ENCODE data around the gene RNU1-2. TPM values are rescaled to one million over a fixed set of nuclear protein-coding genes. Genes with fewer than 3 reads are reported as not detected.
"Not testable (repeated sequence)": the region's sequence is repeated elsewhere in the genome, so short reads cannot be mapped to it uniquely, and the experiment has no call there.

Gene RNU1-2
- total and polyA plus RNA-seq, 2 experiments from 2014 or later: under 0.01 TPM; not detected in 1

GRCh38 chr1:16900751-16901150 lies 5.0 kb downstream of the RNU1-2 start:
- no peak for TF ChIP-seq EZH2 (IDR thresholded peaks at IDR 0.05; ENCODE audit: borderline replicate concordance)
- TF ChIP-seq CTCF (IDR thresholded peaks at IDR 0.05; ENCODE audit: poor library complexity): no peak
- no peak for TF ChIP-seq EZH2phosphoT487 (IDR thresholded peaks at IDR 0.05; ENCODE audit: low read depth, severe bottlenecking, unreplicated experiment)
- no peaks in the 10 kb centered on the region for H4K20me1 ChIP-seq (ENCODE audit: insufficient read depth, poor library complexity, severe bottlenecking)
- no peaks in the 10 kb centered on the region for H3K36me3 ChIP-seq (replicated peaks; ENCODE audit: insufficient read depth, low read depth)
- H3K4me2 ChIP-seq: no peak overlapping the region
- H2AFZ ChIP-seq: no peak overlapping the region
- no peak overlapping the region for H3K4me3 ChIP-seq
- no peaks in the 10 kb centered on the region for H3K27me3 ChIP-seq
- H3K9me3 ChIP-seq (ENCODE audit: low read depth): no peaks in the 10 kb centered on the region
- no peaks in the 10 kb centered on the region for H3K9me2 ChIP-seq (replicated peaks; ENCODE audit: insufficient read depth)
- H3K4me1 ChIP-seq (ENCODE audit: insufficient read depth): peaks cover 6% of the 10 kb centered on the region
- H3K27ac ChIP-seq: no peak overlapping the region
- no peaks in the 10 kb centered on the region for H3K79me2 ChIP-seq
- DNase-seq (ENCODE audit: low spot score): no peak
- WGBS (ENCODE audit: low lambda C conversion rate, missing lambda C conversion rate): 65% methylated on average over 2 of the region's 2 CpGs

GRCh38 chr1:16901371-16901770 lies 5.6 kb downstream of the RNU1-2 start:
- H4K20me1 ChIP-seq (ENCODE audit: insufficient read depth, poor library complexity, severe bottlenecking); H3K27me3 ChIP-seq; H3K79me2 ChIP-seq; H3K9me3 ChIP-seq (ENCODE audit: low read depth); H3K36me3 ChIP-seq (replicated peaks; ENCODE audit: insufficient read depth, low read depth); H3K4me1 ChIP-seq (ENCODE audit: insufficient read depth); H3K27ac ChIP-seq; H2AFZ ChIP-seq; H3K4me3 ChIP-seq; H3K4me2 ChIP-seq; DNase-seq (ENCODE audit: low spot score); H3K9me2 ChIP-seq (replicated peaks; ENCODE audit: insufficient read depth): not testable (repeated sequence)
- WGBS (ENCODE audit: low lambda C conversion rate, missing lambda C conversion rate): 59% methylated on average over 2 of the region's 2 CpGs

- Histone ChIP-seq H3K79me2 (no peaks in the 10 kb centered on the region), H4K20me1 (ENCODE audit: insufficient read depth, poor library complexity, severe bottlenecking) (no peaks in the 10 kb centered on the region), H3K4me2 (peak overlapping the region; percentile 84), H3K27me3 (no peaks in the 10 kb centered on the region), H3K36me3 (replicated peaks; ENCODE audit: insufficient read depth, low read depth) (no peaks in the 10 kb centered on the region), H3K9me2 (replicated peaks; ENCODE audit: insufficient read depth) (no peaks in the 10 kb centered on the region), H3K27ac (peak overlapping the region; percentile 98), H3K9me3 (ENCODE audit: low read depth) (no peaks in the 10 kb centered on the region), H3K4me1 (ENCODE audit: insufficient read depth) (peaks cover 6% of the 10 kb centered on the region), H3K4me3 (no peak overlapping the region), H2AFZ (peak overlapping the region; percentile 43)
- DNase-seq (ENCODE audit: low spot score): peak; percentile 50
- 37% methylated on average over 2 of the region's 2 CpGs for WGBS (ENCODE audit: low lambda C conversion rate, missing lambda C conversion rate)
- TF ChIP-seq EZH2phosphoT487 (IDR thresholded peaks at IDR 0.05; ENCODE audit: low read depth, severe bottlenecking, unreplicated experiment) (no peak), CTCF (IDR thresholded peaks at IDR 0.05; ENCODE audit: poor library complexity) (no peak)
Measured at GRCh38 chr1:16903054-16903453, 7.3 kb downstream of the RNU1-2 start.

GRCh38 chr1:16903458-16903796 lies 7.6 kb downstream of the RNU1-2 start:
- Histone ChIP-seq H3K36me3 (replicated peaks; ENCODE audit: insufficient read depth, low read depth) (no peaks in the 10 kb centered on the region), H3K27ac (peak overlapping the region; percentile 98), H3K4me2 (peak overlapping the region; percentile 84), H3K27me3 (no peaks in the 10 kb centered on the region), H3K4me1 (ENCODE audit: insufficient read depth) (peaks cover 6% of the 10 kb centered on the region), H3K79me2 (no peaks in the 10 kb centered on the region), H4K20me1 (ENCODE audit: insufficient read depth, poor library complexity, severe bottlenecking) (no peaks in the 10 kb centered on the region), H3K4me3 (peak overlapping the region; percentile 30), H2AFZ (peak overlapping the region; percentile 43), H3K9me3 (ENCODE audit: low read depth) (no peaks in the 10 kb centered on the region), H3K9me2 (replicated peaks; ENCODE audit: insufficient read depth) (no peaks in the 10 kb centered on the region)
- no peak for DNase-seq (ENCODE audit: low spot score)
- TF ChIP-seq CTCF (IDR thresholded peaks at IDR 0.05; ENCODE audit: poor library complexity): no peak
- TF ChIP-seq EZH2phosphoT487 (IDR thresholded peaks at IDR 0.05; ENCODE audit: low read depth, severe bottlenecking, unreplicated experiment): no peak
- TF ChIP-seq EZH2 (IDR thresholded peaks at IDR 0.05; ENCODE audit: borderline replicate concordance): no peak

Measured in hepatocyte (in vitro differentiated cells).